Bone marrow (tissue), 2 donors: ENCODE measurements around the gene VTA1.
"Not testable (repeated sequence)": the region's sequence is repeated elsewhere in the genome, so short reads cannot be mapped to it uniquely, and the experiment has no call there.

Experiments used
- DNase-seq, 2 donors: peaks; one replicate each; lab custom pipeline; 2025; lab: John Stamatoyannopoulos, UW

VTA1 gene

GRCh38 chr6:142146828-142147662 is at the start of gene VTA1, which contains the start of gene NMBR:
VTA1 (plus strand) TSS chr6:142147263; CDS start chr6:142147288, 25 bp downstream.
NMBR (minus strand) TSS chr6:142147122; CDS start chr6:142088658, 58,464 bp downstream.
- peak; percentile 68 to 95 for DNase-seq

- not testable (repeated sequence) for DNase-seq
These were observed 42.2 kb upstream of the VTA1 start for GRCh38 chr6:142104820-142105219.

GRCh38 chr6:142110820-142111219 is 36.2 kb upstream of the VTA1 start:
- DNase-seq = not testable (repeated sequence)

GRCh38 chr6:142112451-142113061 is 34.5 kb upstream of the VTA1 start:
- peak in 1 of 2 donors; percentile 58 for DNase-seq

GRCh38 chr6:142117366-142117765 is 29.7 kb upstream of the VTA1 start:
- no peak for DNase-seq

- DNase-seq = no peak
These were observed 28.7 kb upstream of the VTA1 start for GRCh38 chr6:142118328-142118727.

- DNase-seq = no peak
These were observed 28.1 kb upstream of the VTA1 start for GRCh38 chr6:142118925-142119324.

GRCh38 chr6:142121342-142121741 is 25.7 kb upstream of the VTA1 start:
- DNase-seq = no peak

GRCh38 chr6:142130814-142131213 is 16.2 kb upstream of the VTA1 start:
- DNase-seq = no peak

GRCh38 chr6:142132625-142133024 is 14.4 kb upstream of the VTA1 start, which contains the start of gene GJE1:
GJE1 (plus strand) TSS chr6:142132925; CDS start chr6:142133159, 234 bp downstream.
- DNase-seq = no peak

GRCh38 chr6:142138876-142139275 is 8.2 kb upstream of the VTA1 start:
- DNase-seq = no peak

- not testable (repeated sequence) for DNase-seq
These were observed 5.5 kb upstream of the VTA1 start for GRCh38 chr6:142141531-142141930.

GRCh38 chr6:142152746-142153145 is 5.7 kb downstream of the VTA1 start:
- no peak for DNase-seq

- DNase-seq = no peak
These were observed 6.1 kb downstream of the VTA1 start for GRCh38 chr6:142153196-142153595.

- DNase-seq = no peak
These were observed 7.3 kb downstream of the VTA1 start for GRCh38 chr6:142154336-142154735.

- DNase-seq = no peak
These were observed 8.0 kb downstream of the VTA1 start for GRCh38 chr6:142155091-142155490.

GRCh38 chr6:142155895-142156757 is 9.1 kb downstream of the VTA1 start:
- no peak for DNase-seq

- DNase-seq = not testable (repeated sequence)
These were observed 9.7 kb downstream of the VTA1 start for GRCh38 chr6:142156758-142157068.

- no peak for DNase-seq
These were observed 15.7 kb downstream of the VTA1 start for GRCh38 chr6:142162780-142163179.

GRCh38 chr6:142165227-142165626 is 18.2 kb downstream of the VTA1 start:
- no peak for DNase-seq

GRCh38 chr6:142167071-142167470 is 20.0 kb downstream of the VTA1 start:
- no peak for DNase-seq

- no peak for DNase-seq
These were observed 20.4 kb downstream of the VTA1 start for GRCh38 chr6:142167486-142167885.
